ENCODE measurements around the gene LTB4R2.

- TF ChIP-seq RNF2 (IDR thresholded peaks at IDR 0.05; ENCODE audit: borderline replicate concordance, low read depth) (no peak), MAFK (IDR thresholded peaks at IDR 0.05; ENCODE audit: partially characterized antibody) (no peak), EHMT2 (IDR thresholded peaks at IDR 0.05; ENCODE audit: low read depth) (no peak), CTCF (IDR thresholded peaks at IDR 0.05) (peak; percentile 92), MAX (IDR thresholded peaks at IDR 0.05) (no peak), BCL3 (IDR thresholded peaks at IDR 0.05) (no peak), HMGXB4 (CRISPR knock-in tag; IDR thresholded peaks at IDR 0.05; ENCODE audit: borderline replicate concordance) (no peak), KDM5A (IDR thresholded peaks at IDR 0.05) (no peak), CBX2 (IDR thresholded peaks at IDR 0.05; ENCODE audit: borderline replicate concordance, low read depth) (no peak), ZC3H11A (IDR thresholded peaks at IDR 0.05) (no peak), ESRRA (IDR thresholded peaks at IDR 0.05; ENCODE audit: borderline replicate concordance, low read length) (no peak), RCOR1 (IDR thresholded peaks at IDR 0.05; ENCODE audit: low read depth, low read length) (no peak), EP300 (IDR thresholded peaks at IDR 0.05) (no peak), HDAC2 (IDR thresholded peaks at IDR 0.05) (no peak)
These were observed 2.2 kb upstream of the LTB4R2 start, which contains the start of gene CIDEB for GRCh38 chr14:24307575-24308341.
